ENCODE measurements around the gene KRTAP5-4.

DNA sequence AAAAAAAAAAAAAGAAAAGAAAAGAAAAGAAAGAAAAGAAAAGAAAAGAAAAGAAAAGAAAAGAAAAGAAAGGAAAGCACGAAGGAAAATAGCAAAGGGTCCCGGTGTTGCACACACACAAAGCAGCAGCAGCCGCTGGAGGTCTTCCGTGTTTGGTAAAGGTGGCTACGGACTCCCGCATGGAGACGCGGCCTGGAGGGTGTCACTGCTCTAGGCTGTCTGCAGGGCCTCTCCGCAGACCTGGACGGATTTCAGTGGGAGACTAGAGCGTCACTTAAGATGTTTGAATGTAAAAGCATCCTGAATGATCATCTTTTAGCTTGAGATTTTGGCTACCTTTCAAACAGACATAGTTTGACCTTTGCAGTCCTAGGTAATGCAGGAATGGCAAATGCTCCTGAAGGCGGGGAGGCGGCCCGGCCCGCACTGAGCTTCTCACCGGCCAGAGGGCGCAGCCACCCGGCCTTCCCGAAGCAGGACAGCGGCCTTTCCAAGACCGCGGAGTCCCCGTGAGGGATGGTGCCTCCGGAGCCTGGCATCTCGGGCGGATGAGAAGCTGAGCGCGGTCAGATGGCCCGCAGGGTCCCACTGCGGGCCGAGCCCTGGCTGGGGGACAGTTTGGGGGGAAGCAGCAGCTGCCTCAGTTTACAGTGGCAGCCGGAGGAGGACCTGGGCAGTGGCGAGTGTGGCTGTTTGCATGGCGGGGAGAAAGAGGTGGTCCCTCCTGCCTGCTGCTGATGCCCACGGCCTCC, 26.1 kb upstream of the KRTAP5-4 start:
- TF ChIP-seq, protein P1, sequence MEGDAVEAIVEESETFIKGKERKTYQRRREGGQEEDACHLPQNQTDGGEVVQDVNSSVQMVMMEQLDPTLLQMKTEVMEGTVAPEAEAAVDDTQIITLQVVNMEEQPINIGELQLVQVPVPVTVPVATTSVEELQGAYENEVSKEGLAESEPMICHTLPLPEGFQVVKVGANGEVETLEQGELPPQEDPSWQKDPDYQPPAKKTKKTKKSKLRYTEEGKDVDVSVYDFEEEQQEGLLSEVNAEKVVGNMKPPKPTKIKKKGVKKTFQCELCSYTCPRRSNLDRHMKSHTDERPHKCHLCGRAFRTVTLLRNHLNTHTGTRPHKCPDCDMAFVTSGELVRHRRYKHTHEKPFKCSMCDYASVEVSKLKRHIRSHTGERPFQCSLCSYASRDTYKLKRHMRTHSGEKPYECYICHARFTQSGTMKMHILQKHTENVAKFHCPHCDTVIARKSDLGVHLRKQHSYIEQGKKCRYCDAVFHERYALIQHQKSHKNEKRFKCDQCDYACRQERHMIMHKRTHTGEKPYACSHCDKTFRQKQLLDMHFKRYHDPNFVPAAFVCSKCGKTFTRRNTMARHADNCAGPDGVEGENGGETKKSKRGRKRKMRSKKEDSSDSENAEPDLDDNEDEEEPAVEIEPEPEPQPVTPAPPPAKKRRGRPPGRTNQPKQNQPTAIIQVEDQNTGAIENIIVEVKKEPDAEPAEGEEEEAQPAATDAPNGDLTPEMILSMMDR (conservative IDR thresholded peaks at IDR 0.05; ENCODE audit: low read length), result no peak
- no peak for TF ChIP-seq EZH2phosphoT487 (IDR thresholded peaks at IDR 0.05; ENCODE audit: borderline replicate concordance)
